Fibroblast of peridontal ligament (primary cell): ENCODE results near the gene MEIS2.

Source experiments
- DNase-seq: peaks from one replicate; pipeline ENCODE4 v3.0.0-alpha.2; 2010; ENCODE audit errors: extremely low read depth

MEIS2 gene

DNA sequence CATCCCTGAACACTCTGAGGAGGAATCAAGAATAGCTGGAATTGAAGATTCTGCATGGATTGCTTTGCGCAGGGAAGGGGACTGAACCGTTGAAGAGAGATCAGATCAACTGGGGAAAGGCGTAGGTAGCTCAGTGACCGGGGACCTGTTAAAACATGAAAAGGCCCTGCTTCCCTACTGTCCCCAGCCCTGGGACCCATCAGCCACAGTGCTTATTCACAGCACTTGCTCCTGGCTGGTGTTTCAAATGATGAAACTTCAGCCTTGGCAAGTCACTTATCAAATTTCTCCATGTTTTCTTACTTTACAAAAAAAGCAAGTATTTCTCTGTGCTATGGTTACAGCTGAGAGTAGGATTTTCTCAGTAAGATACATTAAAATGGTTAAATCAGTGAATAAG, 199.3 kb downstream of the MEIS2 start:
- DNase-seq: no peak

DNA sequence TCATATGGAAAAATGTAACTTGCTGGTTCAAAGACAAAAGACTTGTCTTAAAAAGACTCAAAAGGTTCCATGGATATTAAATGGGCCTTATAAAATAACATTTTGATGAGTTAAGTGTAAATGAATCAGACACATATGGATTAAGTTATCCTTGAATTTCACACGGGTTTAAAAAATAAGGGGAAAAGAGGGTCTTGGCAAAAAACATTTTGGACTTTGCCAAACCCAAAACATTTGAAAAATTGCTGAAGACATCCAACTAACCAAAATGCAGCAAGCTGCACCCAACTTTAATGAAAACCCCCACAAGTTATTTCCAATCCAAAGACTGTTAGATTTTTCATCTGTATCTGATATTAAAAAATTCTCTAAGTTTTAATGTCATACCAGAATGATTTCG, 200.7 kb downstream of the MEIS2 start:
- peak; percentile 61 for DNase-seq

DNA sequence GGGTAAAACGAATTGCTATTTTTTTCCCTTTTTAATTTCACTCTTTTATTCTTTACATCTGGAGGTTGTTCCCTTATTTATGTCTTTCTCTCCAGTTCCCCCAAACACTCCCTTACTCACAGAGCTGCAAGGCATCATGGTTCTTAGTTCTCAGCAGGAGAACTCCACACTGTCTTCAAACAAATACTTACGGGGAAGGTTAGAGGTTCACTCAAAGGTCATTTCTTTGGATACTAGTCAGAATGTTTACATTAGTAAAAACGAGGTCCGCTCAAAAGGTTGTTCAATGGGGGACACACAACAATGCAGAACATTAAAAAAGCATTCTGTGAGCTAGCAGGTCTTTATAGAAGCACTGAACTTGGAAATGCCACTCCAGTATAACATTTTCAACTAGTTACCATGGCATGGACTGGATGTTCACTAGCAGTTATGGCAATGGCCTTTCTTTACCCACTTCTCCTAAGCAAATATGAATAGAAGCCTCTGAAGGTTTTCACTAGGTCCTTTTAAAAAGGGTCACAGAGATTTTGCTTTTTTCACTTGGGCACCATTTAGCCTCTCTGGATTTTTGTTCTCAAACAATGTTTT, 201.7 kb downstream of the MEIS2 start:
- no peak for DNase-seq

DNA sequence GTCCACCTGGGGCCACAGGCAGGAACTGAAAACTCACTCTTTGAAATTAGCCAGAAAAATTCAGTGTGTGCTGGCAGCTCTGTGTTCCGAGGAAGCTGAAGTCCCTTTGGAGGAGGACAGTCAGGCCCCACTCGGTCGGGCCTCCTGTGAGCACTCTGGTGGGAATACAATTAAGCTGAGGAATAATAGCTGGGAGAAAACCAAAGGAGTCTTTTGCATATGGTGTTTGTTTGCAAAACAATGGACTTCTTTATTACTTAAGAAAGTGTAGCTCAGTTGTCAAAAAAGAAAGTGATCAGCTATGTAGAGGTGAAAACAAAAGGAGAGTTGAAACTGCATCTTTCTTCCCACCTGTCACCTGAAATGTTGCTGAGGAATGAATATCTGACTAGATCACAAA, 202.5 kb downstream of the MEIS2 start:
- DNase-seq: no peak

DNA sequence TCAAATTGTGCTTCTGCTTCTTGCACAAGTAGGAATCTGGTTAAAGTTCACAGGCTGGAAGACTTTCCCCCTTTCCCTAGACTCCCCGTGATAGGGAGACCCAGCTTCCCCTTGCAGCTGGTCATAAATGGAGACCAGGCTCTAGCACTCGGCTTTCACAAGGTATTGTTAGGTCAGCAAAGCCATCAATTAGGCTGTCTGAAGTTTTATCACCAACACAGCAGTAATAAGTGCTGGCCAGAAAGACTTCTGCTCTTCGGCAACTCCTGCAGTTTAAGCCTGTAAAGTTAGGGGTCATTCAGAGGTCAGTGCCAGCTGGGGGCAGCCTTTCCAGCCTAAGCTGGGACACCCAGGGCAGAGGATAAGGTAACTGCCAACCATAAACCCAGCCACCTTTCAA, 203.4 kb downstream of the MEIS2 start:
- no peak for DNase-seq

DNA sequence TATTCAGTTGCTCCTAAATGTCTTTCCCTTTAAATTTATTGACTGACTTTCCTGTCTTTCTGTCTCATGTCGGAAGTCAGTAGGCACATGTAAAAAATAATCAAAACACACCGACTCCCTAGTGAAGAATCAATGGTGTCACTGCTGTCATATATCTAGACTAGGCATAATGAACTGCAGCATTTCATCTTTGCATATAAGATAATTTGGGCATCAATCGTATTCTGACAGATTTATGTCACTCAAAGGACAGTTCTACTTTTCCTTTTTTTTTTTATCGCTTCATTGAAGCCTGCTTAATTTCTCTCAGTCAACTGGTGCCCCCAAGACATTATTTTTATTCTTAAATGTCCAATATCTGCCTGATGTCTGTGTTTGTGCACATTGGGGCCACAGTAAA, 206.3 kb downstream of the MEIS2 start:
- DNase-seq: no peak

DNA sequence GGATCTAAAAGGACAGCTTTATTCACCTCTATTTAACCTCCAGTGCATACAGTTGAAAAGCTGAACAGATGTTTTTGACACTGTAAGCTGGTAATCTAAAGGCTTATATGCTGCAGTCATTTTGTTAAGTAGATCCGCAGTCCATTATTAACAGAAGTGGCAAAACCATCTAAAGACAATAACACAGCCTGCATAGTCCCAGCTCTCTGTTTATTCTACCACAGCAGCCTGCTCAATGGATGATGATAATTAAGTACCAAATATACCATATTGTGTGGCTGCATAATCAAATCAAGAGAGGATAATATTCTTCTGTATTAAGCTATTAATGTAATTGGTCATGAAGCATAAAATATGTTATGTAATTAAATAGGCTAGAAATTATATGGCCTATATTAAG, 207.1 kb downstream of the MEIS2 start:
- no peak for DNase-seq

DNA sequence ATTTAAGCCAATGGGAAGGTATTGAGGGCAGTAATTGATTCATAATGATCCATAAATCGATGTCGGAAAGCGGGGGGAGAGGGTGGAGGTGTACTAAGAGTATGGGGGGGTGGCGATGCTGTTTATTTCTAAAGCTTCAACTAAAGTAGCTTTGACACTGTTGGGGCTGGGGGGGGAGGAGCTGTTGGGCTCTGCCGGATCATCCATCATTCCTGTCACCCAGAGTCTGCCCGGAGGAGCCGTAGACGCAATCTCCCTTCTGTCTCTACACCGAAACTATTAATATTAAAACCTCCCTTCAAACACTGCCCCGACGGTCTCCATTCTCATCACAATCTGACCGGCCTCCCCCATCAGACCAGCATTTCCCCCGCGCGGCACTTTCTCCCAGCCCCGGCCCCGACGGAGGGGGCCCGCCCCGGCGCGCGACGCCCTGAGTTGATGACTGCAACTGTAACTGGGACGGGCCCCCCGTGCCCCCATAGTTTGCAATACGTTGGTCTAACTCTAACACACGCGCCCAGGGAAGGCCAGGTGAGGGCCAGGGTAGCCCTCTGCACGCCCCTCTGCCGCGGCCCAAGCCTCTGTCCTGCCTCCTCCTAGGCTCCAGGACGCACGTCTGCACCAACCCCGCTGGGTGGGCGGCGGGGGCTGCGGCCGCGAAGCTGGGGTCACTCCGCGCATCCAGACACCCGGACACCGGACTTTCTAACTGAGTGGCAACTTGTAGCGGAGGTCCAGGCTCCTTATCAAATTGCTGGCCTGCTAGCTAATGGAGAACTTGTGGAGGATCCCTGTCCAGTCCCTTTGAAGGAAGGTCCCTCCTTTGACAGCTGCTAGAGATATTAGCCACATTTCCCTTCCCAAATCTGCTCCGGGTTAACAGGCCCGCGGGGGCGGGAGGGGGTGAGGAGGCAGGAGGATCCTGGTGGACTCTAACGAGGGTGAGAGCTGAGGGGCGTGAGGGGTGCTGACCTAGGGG, 212.0 kb downstream of the MEIS2 start:
- no peak for DNase-seq

DNA sequence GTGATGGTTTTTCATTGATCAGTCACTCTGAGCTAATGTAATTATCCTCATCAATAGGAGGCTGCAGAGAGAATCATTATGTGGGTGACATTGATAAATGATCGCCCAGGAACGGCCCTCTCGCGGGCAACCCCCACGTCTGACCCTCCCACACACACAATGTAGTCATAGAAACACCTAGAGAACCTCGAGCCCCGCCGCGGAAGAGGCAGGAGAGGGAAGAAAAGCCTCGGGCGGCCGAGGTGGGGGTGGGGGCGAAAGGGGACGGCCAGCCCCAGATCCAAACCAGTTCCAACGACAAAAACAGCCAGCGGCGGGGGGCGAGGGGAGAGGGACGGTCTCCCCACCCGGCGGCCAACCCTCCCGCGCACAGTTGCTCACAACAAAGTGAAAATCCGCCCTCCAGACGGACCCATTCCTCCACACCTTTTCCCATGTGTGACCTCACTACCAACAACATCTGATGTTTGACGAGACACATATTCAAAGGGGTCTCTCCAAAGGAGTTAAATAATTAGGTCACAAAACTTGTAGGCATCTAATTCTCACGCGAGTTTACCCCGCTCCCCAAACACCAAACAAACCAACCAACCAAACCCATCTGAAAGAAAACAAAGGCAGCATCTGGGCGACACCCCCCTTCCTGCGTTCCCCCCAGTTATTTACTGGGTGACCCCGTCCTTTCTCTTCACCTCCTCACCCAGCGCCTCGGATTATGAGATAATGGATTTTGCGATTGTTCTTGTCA, 213.0 kb downstream of the MEIS2 start:
- DNase-seq: no peak

DNA sequence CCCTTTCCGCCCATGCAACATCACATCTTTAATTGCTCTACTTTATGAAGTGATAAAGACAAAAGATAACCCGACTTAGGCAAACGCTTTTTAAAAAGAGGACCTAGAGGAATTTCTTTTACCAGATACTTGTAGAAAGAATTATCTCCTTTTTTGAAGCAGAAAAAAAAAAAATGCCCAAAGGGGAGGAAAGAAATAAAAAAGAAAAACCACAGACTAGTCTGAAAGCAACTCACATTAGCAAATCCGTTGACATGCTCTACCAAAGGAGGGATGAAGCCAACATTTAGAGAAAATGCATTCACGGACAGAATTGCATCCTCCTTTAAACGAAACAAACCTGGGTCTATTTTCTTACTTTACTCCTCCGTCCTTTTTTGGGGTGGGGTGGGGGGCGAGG, 213.6 kb downstream of the MEIS2 start:
- DNase-seq: no peak

DNA sequence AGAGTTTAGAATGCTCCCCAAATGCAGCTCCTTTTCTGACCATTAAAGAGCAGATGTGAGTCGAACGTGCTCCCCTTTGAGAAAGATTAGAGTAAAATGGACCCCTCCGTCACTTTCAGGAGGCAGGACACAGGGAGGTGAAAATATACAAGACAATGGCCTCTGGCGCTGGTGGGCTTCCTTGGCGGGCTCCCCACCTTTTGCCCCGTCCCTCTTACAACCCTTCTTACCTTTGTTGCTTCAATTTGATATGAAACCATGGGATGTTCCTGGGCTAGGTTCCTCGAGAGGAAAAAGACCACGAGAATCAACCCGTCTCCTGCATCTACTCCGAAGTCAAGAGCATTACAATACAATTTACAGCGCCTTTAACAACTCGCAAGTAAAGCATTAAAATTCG, 214.2 kb downstream of the MEIS2 start:
- no peak for DNase-seq

DNA sequence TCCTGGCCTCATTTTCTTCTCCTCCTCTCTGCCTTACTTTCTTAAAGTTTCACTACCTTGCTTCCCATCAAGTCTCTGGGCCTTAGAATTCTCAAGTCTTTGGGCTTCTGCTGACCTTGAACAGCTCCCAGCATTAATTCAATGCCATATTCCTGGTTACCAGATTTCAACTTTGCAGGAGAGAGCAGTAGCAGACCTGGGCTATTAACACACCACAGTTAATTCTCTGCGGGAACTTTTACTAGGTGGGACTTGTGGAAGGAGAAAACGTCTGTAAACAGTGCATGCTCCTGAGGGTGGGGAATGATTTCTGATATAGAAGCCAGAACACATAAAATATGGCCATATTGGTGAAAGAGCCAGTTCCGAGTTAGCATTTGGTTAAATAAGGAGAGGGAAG, 214.6 kb downstream of the MEIS2 start:
- no peak for DNase-seq

DNA sequence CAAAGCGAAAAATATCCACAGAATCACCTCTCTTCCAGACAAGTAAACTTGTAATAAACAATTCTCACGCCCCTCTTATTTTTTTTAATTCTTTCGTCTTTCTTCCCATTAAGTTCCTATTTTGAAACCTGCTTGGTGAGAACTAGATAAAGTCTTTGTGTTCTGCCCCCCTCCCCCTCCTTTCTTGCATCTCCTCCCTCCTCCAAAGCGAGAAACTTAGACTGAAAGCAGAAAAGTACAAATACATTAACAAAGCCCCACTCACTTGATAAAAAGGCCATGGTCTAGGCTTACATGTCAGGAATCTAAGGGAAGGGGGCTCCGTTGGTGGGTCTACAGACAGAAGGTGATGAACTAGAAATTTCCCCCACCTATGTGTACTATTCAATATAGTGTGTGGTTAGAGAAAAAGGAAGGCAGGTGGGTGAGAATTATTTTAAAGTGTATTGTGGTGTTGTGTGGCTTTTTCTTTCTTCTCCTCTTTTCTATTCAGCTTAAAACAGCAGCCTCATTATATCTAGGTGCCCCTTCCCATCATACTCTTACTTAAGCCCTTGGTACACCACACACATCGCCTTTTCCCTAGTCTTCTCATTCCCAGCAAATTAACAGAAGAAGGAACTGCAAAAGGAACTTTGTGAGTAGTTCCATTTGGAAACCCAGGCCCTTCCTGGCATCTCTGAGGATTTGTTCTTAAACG, 215.3 kb downstream of the MEIS2 start:
- no peak for DNase-seq

DNA sequence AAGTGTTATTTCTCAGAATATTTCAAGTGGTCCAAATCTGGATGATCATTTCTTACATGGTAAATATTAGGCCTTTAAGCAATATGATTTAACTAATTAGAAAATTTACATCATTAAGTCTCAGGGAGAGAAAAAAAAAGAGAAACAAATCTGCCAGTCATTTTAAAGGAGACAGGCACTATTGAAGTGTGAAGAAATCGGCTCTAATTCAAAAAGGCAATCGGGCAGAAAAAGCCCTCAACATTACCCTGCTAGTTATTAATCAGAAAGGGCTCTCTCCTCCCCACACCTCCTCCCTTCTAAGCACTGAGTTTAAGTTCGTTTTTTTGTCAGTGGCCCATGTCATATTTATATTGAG, 215.9 kb downstream of the MEIS2 start:
- DNase-seq: no peak

DNA sequence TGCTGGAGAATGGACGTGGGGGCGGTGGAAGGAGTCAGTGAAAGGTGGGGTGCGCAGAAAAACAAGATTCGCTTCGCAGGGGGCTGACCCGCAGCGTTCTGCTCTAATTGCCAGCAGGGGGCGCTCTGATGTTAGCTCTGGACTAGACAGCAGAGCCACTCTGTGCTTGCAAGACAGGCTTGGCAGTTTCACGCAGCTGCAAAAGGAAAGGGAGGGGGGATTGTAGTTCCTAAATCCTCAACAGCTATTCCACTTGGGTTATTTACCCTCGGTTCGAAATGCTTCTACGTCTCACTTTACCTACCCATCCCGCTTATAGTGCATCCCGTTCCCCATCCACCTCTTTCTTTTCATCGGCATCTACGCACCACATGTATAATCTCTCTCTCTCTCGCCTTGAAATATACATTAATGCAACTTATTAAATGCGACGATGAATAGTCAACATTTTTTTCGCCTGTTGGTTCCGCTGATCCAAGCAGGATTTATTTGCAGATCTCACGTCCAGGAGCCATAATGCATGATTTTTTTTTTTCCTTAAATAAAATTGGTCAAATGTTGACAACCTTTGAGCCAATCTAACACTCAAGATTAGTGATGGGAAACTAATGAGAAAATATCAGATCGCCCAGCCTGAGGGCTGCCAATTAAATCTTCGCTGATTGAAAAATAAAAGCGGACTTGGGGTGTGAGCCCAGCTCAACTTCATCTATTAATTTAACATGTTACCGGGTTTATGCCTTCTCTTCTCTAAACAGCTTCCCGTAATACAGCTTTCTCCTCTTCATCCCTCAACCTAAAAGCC, 216.4 kb downstream of the MEIS2 start:
- peak; percentile 86 for DNase-seq

DNA sequence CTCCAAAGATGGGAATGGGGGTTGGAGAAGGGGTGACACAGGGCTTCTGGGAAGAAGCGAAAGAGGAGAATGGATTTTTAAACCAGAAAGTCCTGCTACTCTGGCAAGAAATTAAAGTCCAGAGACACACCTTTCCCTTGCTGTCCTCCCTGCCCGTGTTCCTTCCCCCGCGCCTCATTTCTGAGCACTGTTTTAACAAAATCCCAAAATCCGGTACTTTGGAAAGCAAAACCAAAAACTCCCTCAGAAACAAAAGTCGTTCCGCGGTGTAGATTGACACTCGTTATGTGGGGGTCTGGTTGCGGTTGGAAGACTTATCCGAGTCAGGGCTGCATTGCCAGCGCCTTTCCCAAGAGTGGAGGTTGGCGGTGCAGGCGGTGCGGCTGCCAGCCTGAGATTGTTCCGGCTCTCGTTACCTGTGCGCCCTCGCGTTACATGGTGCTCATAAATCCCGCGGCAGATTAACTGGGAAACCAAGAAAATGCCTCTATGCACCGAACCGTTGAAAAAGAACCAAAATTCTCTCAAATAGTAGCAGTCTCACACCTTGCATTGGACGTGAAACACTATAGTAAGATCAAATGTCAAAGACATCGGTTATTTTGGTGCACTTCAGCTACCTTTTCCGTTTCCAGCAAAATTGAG, 217.7 kb downstream of the MEIS2 start:
- no peak for DNase-seq

DNA sequence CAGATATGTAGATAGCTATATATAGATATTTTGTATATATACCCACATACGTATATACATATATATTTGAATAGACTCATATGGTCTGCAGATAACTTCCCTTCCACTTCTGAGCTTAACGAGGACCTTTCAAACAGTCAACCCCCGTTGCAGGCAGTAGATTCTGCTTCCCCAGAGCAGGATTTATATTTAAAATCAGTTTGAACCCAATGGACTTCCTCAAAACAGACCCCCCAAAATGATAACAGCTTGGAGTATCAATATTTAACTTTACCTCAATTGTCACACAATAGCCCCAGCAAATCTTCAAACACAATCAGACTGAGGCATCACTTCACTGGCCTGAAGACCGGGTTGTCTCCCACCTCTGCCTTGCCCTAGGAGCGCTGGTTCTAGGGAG, 218.3 kb downstream of the MEIS2 start:
- DNase-seq: no peak

DNA sequence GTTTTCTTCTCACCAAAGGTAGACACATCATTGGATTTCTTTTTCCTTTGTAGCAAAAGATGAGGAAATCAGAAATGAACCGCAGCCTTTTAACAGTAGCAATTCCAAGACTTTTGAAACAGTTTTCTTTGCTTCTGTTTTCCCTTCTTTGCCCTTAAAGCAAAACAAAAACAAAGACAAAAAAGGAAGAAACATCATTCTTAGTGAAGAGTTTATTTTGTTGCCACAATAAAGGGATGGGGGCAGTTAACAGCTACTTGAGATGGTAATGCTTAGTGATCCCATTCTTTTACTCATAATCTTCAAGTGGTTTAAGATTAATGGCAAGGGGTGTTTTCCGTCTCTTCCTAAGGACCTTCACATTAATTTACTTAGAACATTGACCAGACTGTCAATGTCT, 218.8 kb downstream of the MEIS2 start:
- DNase-seq: no peak

DNA sequence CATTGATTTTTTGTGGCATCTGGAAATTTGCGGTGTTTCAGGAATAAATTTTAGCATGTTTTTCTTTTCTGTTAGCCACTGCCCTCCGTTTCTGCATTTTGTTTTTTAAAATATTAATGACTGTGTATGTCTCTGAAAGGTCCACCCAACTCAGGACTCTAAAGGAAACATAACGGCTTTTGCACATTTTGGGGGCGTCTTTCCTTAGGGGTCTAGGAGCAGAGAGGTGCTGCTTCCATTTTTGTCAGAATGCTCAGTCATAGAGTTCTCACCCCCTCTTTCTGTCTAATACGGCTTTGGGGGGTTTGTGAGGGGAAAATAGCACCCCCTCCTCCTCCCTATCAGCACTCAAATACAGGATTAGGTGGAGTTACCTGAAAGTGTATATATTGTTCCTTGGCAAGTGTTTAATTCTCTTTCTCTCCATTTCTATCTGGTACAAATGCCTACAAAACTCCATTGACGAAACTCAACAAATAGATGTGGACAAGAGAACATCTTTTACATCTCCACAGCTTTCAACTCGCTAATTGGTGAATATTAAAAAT, 219.4 kb downstream of the MEIS2 start:
- no peak for DNase-seq

DNA sequence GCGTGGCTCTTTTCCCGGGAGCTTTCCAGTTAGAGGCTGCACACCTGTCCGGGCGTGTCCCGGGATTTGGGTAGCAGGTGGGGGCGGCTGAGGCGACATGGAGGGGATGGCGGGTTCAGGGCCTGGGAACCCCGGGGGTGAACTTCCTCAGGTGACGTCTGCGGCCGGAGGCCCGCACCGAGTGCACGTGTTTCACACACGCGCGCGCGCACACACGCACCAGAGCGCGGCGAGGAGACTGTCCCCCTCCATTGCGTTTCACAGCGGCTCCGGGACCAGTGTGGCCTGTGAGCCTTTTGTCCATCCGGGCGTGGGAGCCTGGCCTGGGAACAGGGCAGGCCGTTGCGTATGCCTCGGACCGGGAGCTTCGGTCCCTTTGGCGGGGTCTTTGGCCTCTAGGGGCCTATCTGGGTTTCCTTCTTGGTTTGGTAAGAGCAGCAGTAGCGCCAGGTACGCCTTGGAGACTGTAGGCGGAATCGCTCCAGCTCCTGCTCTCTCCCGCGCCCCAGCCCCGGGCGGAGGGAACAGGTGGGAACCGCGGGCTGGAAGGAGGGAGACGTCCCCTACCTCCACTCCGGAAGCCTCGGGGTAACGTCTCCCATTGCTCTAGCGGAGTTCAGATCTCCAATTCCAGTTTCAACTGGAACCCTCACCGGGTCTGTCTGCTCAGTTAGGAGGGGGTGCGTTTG, 220.0 kb downstream of the MEIS2 start:
- no peak for DNase-seq
